ENCODE results near the gene ZNF793.

ZNF793 gene

GRCh38 chr19:37511186-37511585 lies 4.4 kb downstream of the ZNF793 start:
- H2AFZ ChIP-seq (ENCODE audit: low read depth, low read length): no peak overlapping the region
- no peak overlapping the region for H3K4me3 ChIP-seq (ENCODE audit: insufficient read depth in 1 of 2, low read depth in 1 of 2, low read length in 2 of 2)
- no peak overlapping the region for H3K4ac ChIP-seq (ENCODE audit: low read depth in 1 of 2, low read length in 2 of 2)
- DNase-seq: no peak
- H2BK120ac ChIP-seq (ENCODE audit: low read depth, low read length): no peak overlapping the region
- H3K14ac ChIP-seq (ENCODE audit: low read length in 2 of 2): no peak overlapping the region
- no peak overlapping the region for H2BK5ac ChIP-seq (ENCODE audit: low read depth, low read length, poor library complexity, severe bottlenecking)
- no peak overlapping the region for H4K8ac ChIP-seq (ENCODE audit: low read length)
- no peak overlapping the region for H3K27ac ChIP-seq (ENCODE audit: low read length, poor library complexity, severe bottlenecking)
- peaks cover 1% of the 10 kb centered on the region for H3K4me1 ChIP-seq (ENCODE audit: control insufficient read depth, insufficient read depth, low read depth, low read length)
- H3K9ac ChIP-seq (ENCODE audit: low read length): no peak overlapping the region
- H2AK5ac ChIP-seq (ENCODE audit: low read length, severe bottlenecking): no peak overlapping the region
- no peak overlapping the region for H4K91ac ChIP-seq (ENCODE audit: low read length)
- no peaks in the 10 kb centered on the region for H3K79me1 ChIP-seq (replicated peaks; ENCODE audit: low read length, poor library complexity, severe bottlenecking)
- WGBS: 100% methylated on average over 3 of the region's 3 CpGs
- H3K27me3 ChIP-seq (ENCODE audit: control insufficient read depth in 1 of 2, insufficient read depth in 1 of 2, low read length in 2 of 2): no peaks in the 10 kb centered on the region
- no peak overlapping the region for H2BK12ac ChIP-seq (ENCODE audit: low read length in 2 of 2)
- peaks cover 0 to 12% of the 10 kb centered on the region in 2 experiments for H3K36me3 ChIP-seq (ENCODE audit: control insufficient read depth in 1 of 2, insufficient read depth in 2 of 2, low read depth in 1 of 2, low read length in 2 of 2)
- no peak overlapping the region for H3K18ac ChIP-seq (ENCODE audit: low read depth in 1 of 2, low read length in 2 of 2)
- peaks cover 70% of the 10 kb centered on the region for H3K9me3 ChIP-seq (ENCODE audit: control insufficient read depth, low read length)
- no peak overlapping the region for H3K4me2 ChIP-seq (ENCODE audit: low read length, poor library complexity, severe bottlenecking)
- H3K23ac ChIP-seq (ENCODE audit: low read length in 2 of 2): no peak overlapping the region
- H2BK15ac ChIP-seq (ENCODE audit: low read depth, poor library complexity, severe bottlenecking): no peak overlapping the region

- Histone ChIP-seq H4K91ac (ENCODE audit: low read length) (no peak overlapping the region), H3K18ac (ENCODE audit: low read depth in 1 of 2, low read length in 2 of 2) (no peak overlapping the region), H3K4ac (ENCODE audit: low read depth in 1 of 2, low read length in 2 of 2) (no peak overlapping the region), H3K27me3 (ENCODE audit: control insufficient read depth in 1 of 2, insufficient read depth in 1 of 2, low read length in 2 of 2) (no peaks in the 10 kb centered on the region), H2AK5ac (ENCODE audit: low read length, severe bottlenecking) (no peak overlapping the region), H2BK120ac (ENCODE audit: low read depth, low read length) (no peak overlapping the region), H2BK15ac (ENCODE audit: low read depth, poor library complexity, severe bottlenecking) (no peak overlapping the region), H3K4me3 (ENCODE audit: insufficient read depth in 1 of 2, low read depth in 1 of 2, low read length in 2 of 2) (no peak overlapping the region), H2AFZ (ENCODE audit: low read depth, low read length) (no peak overlapping the region), H3K9me3 (ENCODE audit: control insufficient read depth, low read length) (peaks cover 66% of the 10 kb centered on the region), H3K9ac (ENCODE audit: low read length) (no peak overlapping the region), H2BK5ac (ENCODE audit: low read depth, low read length, poor library complexity, severe bottlenecking) (no peak overlapping the region), H4K8ac (ENCODE audit: low read length) (no peak overlapping the region), H3K4me1 (ENCODE audit: control insufficient read depth, insufficient read depth, low read depth, low read length) (peaks cover 1% of the 10 kb centered on the region), H3K4me2 (ENCODE audit: low read length, poor library complexity, severe bottlenecking) (no peak overlapping the region), H3K23ac (ENCODE audit: low read length in 2 of 2) (no peak overlapping the region), H3K79me1 (replicated peaks; ENCODE audit: low read length, poor library complexity, severe bottlenecking) (no peaks in the 10 kb centered on the region), H3K27ac (ENCODE audit: low read length, poor library complexity, severe bottlenecking) (no peak overlapping the region), H2BK12ac (ENCODE audit: low read length in 2 of 2) (no peak overlapping the region), H3K14ac (ENCODE audit: low read length in 2 of 2) (no peak overlapping the region), H3K36me3 (ENCODE audit: control insufficient read depth in 1 of 2, insufficient read depth in 2 of 2, low read depth in 1 of 2, low read length in 2 of 2) (peaks cover 0 to 12% of the 10 kb centered on the region in 2 experiments)
- 94% methylated on average over 3 of the region's 3 CpGs for WGBS
- no peak for DNase-seq
These were observed 5.1 kb downstream of the ZNF793 start for GRCh38 chr19:37511821-37512220.

GRCh38 chr19:37513397-37513796 lies 6.7 kb downstream of the ZNF793 start:
- Histone ChIP-seq H3K18ac (ENCODE audit: low read depth in 1 of 2, low read length in 2 of 2) (no peak overlapping the region), H3K9ac (ENCODE audit: low read length) (no peak overlapping the region), H3K9me3 (ENCODE audit: control insufficient read depth, low read length) (peaks cover 62% of the 10 kb centered on the region), H4K91ac (ENCODE audit: low read length) (no peak overlapping the region), H3K4ac (ENCODE audit: low read depth in 1 of 2, low read length in 2 of 2) (no peak overlapping the region), H2AK5ac (ENCODE audit: low read length, severe bottlenecking) (no peak overlapping the region), H2BK5ac (ENCODE audit: low read depth, low read length, poor library complexity, severe bottlenecking) (no peak overlapping the region), H2BK12ac (ENCODE audit: low read length in 2 of 2) (no peak overlapping the region), H2AFZ (ENCODE audit: low read depth, low read length) (no peak overlapping the region), H3K79me1 (replicated peaks; ENCODE audit: low read length, poor library complexity, severe bottlenecking) (no peaks in the 10 kb centered on the region), H3K27ac (ENCODE audit: low read length, poor library complexity, severe bottlenecking) (no peak overlapping the region), H3K4me2 (ENCODE audit: low read length, poor library complexity, severe bottlenecking) (no peak overlapping the region), H3K27me3 (ENCODE audit: control insufficient read depth in 1 of 2, insufficient read depth in 1 of 2, low read length in 2 of 2) (no peaks in the 10 kb centered on the region), H2BK15ac (ENCODE audit: low read depth, poor library complexity, severe bottlenecking) (no peak overlapping the region), H3K4me1 (ENCODE audit: control insufficient read depth, insufficient read depth, low read depth, low read length) (no peaks in the 10 kb centered on the region), H3K23ac (ENCODE audit: low read length in 2 of 2) (no peak overlapping the region), H3K4me3 (ENCODE audit: insufficient read depth in 1 of 2, low read depth in 1 of 2, low read length in 2 of 2) (peak overlapping the region in 1 of 2 experiments; percentile 15), H4K8ac (ENCODE audit: low read length) (no peak overlapping the region), H3K36me3 (ENCODE audit: control insufficient read depth in 1 of 2, insufficient read depth in 2 of 2, low read depth in 1 of 2, low read length in 2 of 2) (peaks cover 0 to 13% of the 10 kb centered on the region in 2 experiments), H2BK120ac (ENCODE audit: low read depth, low read length) (no peak overlapping the region), H3K14ac (ENCODE audit: low read length in 2 of 2) (no peak overlapping the region)
- WGBS: 87% methylated on average over 1 of the region's 2 CpGs
- DNase-seq: no peak

DNA sequence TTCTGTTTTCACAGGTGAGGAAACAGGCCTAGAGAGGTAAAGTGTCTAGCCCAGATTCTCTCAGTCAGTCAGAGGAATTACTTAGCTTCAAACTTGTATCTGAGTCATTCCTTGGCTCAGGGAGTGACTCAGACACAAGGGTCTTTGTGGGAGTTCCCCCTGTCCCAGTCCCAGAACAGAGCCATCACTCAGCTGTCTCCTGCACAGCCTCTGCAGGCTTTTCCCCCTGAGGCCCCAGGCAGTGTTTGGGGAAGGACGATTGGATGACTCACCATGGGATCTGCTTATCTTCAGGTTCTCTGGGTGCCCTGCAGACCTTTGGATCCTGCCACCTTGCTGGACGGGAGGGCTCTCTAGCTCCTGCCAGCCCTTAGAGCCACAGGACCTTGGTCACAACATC lies 13.2 kb downstream of the ZNF793 start:
- no peak overlapping the region for H3K4ac ChIP-seq (ENCODE audit: low read depth in 1 of 2, low read length in 2 of 2)
- H3K27me3 ChIP-seq (ENCODE audit: control insufficient read depth in 1 of 2, insufficient read depth in 1 of 2, low read length in 2 of 2): no peaks in the 10 kb centered on the region
- no peak overlapping the region for H2BK12ac ChIP-seq (ENCODE audit: low read length in 2 of 2)
- H2BK5ac ChIP-seq (ENCODE audit: low read depth, low read length, poor library complexity, severe bottlenecking): no peak overlapping the region
- no peak overlapping the region for H2AK5ac ChIP-seq (ENCODE audit: low read length, severe bottlenecking)
- H3K14ac ChIP-seq (ENCODE audit: low read length in 2 of 2): no peak overlapping the region
- H2BK120ac ChIP-seq (ENCODE audit: low read depth, low read length): no peak overlapping the region
- H2BK15ac ChIP-seq (ENCODE audit: low read depth, poor library complexity, severe bottlenecking): no peak overlapping the region
- H3K4me1 ChIP-seq (ENCODE audit: control insufficient read depth, insufficient read depth, low read depth, low read length): no peaks in the 10 kb centered on the region
- no peak overlapping the region for H3K23ac ChIP-seq (ENCODE audit: low read length in 2 of 2)
- DNase-seq: peak; percentile 18
- no peak overlapping the region for H2AFZ ChIP-seq (ENCODE audit: low read depth, low read length)
- H3K18ac ChIP-seq (ENCODE audit: low read depth in 1 of 2, low read length in 2 of 2): no peak overlapping the region
- H4K8ac ChIP-seq (ENCODE audit: low read length): no peak overlapping the region
- H3K9ac ChIP-seq (ENCODE audit: low read length): no peak overlapping the region
- H3K36me3 ChIP-seq (ENCODE audit: control insufficient read depth in 1 of 2, insufficient read depth in 2 of 2, low read depth in 1 of 2, low read length in 2 of 2): peaks cover 0 to 21% of the 10 kb centered on the region in 2 experiments
- H3K27ac ChIP-seq (ENCODE audit: low read length, poor library complexity, severe bottlenecking): no peak overlapping the region
- no peak overlapping the region for H4K91ac ChIP-seq (ENCODE audit: low read length)
- H3K4me3 ChIP-seq (ENCODE audit: insufficient read depth in 1 of 2, low read depth in 1 of 2, low read length in 2 of 2): peak overlapping the region in 1 of 2 experiments; percentile 41
- H3K79me1 ChIP-seq (replicated peaks; ENCODE audit: low read length, poor library complexity, severe bottlenecking): no peaks in the 10 kb centered on the region
- H3K4me2 ChIP-seq (ENCODE audit: low read length, poor library complexity, severe bottlenecking): no peak overlapping the region
- WGBS: 30% methylated on average over 2 of the region's 2 CpGs
- peaks cover 63% of the 10 kb centered on the region for H3K9me3 ChIP-seq (ENCODE audit: control insufficient read depth, low read length)

Data from mesenchymal stem cell (in vitro differentiated cells and primary cell).